NCI-H2196 (cell line): Measurements from ENCODE around the gene BMPR1B.

Experiments used
- DNase-seq: peaks from one replicate; lab custom pipeline; 2025; ENCODE audit not compliant: unreplicated experiment; lab: John Stamatoyannopoulos, UW

Gene BMPR1B

GRCh38 chr4:95084584-95084983 lies 326.8 kb downstream of the BMPR1B start:
- DNase-seq = no peak

GRCh38 chr4:95085124-95085833 lies 327.5 kb downstream of the BMPR1B start:
- no peak for DNase-seq

- no peak for DNase-seq
Observed at GRCh38 chr4:95086551-95086950, 328.8 kb downstream of the BMPR1B start.

- DNase-seq = no peak
Observed at GRCh38 chr4:95087657-95088455, 330.1 kb downstream of the BMPR1B start.

GRCh38 chr4:95091272-95091671 lies 333.5 kb downstream of the BMPR1B start:
- DNase-seq = no peak

GRCh38 chr4:95092766-95093165 lies 335.0 kb downstream of the BMPR1B start:
- DNase-seq = no peak

- DNase-seq = no peak
Observed at GRCh38 chr4:95093460-95093859, 335.7 kb downstream of the BMPR1B start.

- no peak for DNase-seq
Observed at GRCh38 chr4:95093936-95094929, 336.5 kb downstream of the BMPR1B start.

- no peak for DNase-seq
Observed at GRCh38 chr4:95095348-95095974, 337.7 kb downstream of the BMPR1B start.

GRCh38 chr4:95102162-95102790 lies 344.5 kb downstream of the BMPR1B start:
- DNase-seq = no peak

- no peak for DNase-seq
Observed at GRCh38 chr4:95105112-95105511, 347.4 kb downstream of the BMPR1B start.

GRCh38 chr4:95105983-95106382 lies 348.2 kb downstream of the BMPR1B start:
- DNase-seq = no peak

- no peak for DNase-seq
Observed at GRCh38 chr4:95106408-95106928, 348.7 kb downstream of the BMPR1B start.

- no peak for DNase-seq
Observed at GRCh38 chr4:95107004-95107403, 349.2 kb downstream of the BMPR1B start.

- no peak for DNase-seq
Observed at GRCh38 chr4:95107635-95108034, 349.9 kb downstream of the BMPR1B start.

GRCh38 chr4:95108883-95109421 lies 351.2 kb downstream of the BMPR1B start:
- DNase-seq = no peak

- DNase-seq = no peak
Observed at GRCh38 chr4:95114521-95114920, 356.8 kb downstream of the BMPR1B start.

- DNase-seq = no peak
Observed at GRCh38 chr4:95118497-95118896, 360.7 kb downstream of the BMPR1B start.

- no peak for DNase-seq
Observed at GRCh38 chr4:95120456-95120855, 362.7 kb downstream of the BMPR1B start.

GRCh38 chr4:95122001-95122400 lies 364.2 kb downstream of the BMPR1B start:
- DNase-seq = no peak
